Activated CD8-positive, alpha-beta memory T cell treated with anti-CD3 and anti-CD28 coated beads, Interleukin-2, amount 50 U/mL, for 24 hours (primary cell): ENCODE results near the gene NEK10.

Experiments used
- DNase-seq: peaks from one replicate; pipeline ENCODE4 v3.0.0-alpha.2; 2020; ENCODE audit errors: extremely low read depth

The NEK10 gene

GRCh38 chr3:27108322-27108721, 260.9 kb downstream of the NEK10 start:
- DNase-seq = no peak

GRCh38 chr3:27105904-27106303, 263.3 kb downstream of the NEK10 start:
- no peak for DNase-seq

DNA sequence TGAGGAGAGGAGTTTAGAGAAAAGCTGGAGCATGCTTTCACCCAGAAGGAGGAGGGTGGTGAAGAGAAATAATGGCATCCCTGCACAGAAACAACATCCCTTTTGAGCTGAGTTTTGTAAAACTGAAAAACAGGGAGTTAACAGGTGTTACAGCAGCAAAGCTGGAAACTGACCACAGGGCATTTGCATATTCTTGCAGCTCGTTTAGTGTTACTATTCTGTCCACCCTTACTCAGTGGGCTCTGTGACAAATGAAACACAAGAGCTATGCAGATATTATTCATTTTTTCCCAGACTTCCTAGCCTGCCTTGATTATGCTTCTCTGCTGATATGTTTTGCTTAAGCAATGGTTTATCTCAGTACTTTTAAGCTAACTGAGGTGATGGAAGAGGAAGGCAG, 272.0 kb downstream of the NEK10 start:
- no peak for DNase-seq

DNA sequence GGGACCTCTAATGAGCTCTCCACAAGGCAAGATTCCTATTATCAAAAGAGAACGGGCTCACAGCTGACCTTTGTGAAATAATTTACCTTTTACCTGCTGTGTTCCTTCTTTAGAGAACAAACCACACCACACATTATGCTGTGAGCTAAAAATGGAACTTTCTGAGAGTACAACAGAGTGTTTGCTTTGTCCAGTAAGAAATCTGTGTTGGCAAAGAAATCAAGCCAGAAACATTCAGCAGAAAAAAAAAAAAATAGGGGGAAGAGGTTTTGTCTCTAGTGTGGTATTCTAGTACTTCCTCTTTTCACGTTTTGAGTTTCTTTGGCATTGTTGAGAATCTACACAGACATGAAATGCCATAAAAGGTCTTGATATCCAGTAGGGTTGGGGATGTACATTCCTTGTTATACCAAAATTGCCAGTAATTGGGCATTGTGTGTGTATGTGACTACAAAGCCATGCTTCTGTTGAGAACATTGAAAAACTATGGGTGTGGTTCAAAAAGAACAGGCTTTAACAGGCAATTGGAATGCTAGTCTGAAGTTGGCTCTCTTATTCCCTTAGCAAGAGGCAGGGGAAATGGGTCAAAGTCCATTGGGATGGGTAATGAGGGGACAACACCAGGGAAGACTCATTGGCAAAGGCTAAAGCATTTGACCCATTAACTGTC, 273.5 kb downstream of the NEK10 start:
- no peak for DNase-seq

GRCh38 chr3:27094721-27095120, 274.5 kb downstream of the NEK10 start:
- no peak for DNase-seq

- no peak for DNase-seq
Measured at GRCh38 chr3:27093771-27094170, 275.4 kb downstream of the NEK10 start.

GRCh38 chr3:27090275-27091041, 278.7 kb downstream of the NEK10 start:
- DNase-seq = no peak

- DNase-seq = no peak
Measured at GRCh38 chr3:27089645-27090044, 279.5 kb downstream of the NEK10 start.

DNA sequence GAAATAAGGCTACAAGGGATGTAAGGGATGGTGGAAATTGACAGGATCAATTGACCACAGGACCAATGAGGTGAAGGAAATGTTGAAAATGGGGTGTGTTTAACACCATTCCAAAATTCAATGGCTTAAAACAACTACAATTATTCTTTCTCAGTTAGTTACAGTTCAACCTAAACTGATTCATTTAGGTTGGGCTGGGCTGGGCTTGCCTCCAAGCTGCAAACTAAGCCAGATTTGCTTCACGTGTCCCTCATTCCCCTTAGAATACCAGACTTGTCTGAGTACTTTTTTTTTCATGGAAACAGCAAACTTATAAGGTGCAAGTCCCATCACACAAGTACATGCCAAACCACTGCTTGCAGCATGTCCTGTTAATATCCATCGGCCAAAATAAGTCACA, 280.1 kb downstream of the NEK10 start:
- no peak for DNase-seq

DNA sequence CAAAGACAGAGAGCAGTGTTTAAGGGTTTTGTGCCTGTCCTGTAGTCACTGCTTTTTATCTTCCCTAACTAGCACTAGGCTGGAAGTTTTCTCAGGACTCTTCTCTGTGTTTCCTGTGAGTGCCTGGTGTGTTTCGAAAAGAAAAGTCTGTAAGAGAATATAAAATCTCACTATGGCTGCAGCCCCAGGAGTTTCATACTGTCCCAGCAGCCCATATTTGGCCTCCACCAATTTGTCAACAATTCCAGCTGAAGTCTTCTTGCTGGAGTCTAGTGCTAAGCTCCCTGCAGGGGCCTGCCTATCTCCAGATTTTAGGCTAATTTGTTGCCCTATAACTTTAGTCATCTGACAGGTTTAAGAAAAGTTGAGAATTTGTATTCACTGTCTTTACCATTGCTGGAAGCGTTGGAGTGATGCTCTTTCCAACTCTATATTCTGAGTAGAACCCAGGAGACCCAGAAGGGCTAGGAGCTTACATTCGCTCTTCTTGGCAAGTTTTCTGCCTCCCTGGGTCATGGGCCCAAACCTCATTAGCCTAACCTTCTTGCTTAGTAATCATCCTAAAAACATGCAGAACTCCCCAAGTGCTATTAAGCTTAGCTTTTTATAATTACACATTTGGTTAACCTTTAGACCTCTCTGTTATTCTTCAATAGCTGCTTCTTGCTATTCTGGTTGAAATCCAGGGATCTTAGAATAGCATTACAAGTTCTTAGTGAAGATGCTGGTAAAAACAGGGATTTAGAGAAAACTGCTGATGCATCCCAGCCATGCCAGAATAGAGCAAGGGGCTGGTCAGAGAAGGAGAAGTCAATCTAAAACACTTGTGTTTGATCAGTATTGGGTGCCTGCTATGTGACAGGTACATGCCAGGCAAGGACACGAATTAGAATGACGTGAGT, 283.1 kb downstream of the NEK10 start:
- DNase-seq = no peak

- DNase-seq = no peak
Measured at GRCh38 chr3:27081992-27082607, 287.1 kb downstream of the NEK10 start.

GRCh38 chr3:27081566-27081965, 287.6 kb downstream of the NEK10 start:
- no peak for DNase-seq

- no peak for DNase-seq
Measured at GRCh38 chr3:27080258-27080525, 289.0 kb downstream of the NEK10 start.

- DNase-seq = no peak
Measured at GRCh38 chr3:27079427-27080257, 289.5 kb downstream of the NEK10 start.

DNA sequence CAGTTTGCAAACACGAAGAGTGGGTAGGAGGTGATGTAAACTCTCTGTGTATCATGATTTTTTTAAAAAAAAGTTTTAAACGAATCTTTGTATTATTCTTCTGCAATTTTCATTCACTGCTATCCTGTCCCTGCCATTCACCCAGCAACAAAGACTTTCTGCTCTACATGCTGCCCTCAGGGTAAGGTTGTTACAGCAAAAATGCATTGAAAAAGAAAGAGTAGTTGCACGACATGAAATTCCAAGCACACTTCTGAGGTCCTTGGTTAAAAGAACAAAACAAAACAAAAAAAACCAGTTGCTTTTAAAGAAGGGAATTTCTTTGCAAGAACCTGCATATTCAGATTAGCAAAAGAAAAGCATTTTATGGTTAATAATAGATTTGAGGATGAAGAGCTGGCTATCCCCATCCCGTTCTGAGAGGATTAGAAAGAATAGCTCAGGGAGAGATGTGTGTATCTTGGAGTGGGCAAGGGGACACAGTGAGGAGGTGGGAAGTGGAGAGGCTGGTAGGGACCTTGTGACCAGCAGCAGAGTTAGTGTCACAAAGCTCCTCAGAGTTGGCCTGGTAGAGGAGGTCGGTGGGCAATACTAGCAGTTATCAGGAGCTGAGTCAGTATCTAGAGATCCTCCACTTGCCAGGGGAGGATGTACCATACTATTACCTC, 290.8 kb downstream of the NEK10 start:
- no peak for DNase-seq

DNA sequence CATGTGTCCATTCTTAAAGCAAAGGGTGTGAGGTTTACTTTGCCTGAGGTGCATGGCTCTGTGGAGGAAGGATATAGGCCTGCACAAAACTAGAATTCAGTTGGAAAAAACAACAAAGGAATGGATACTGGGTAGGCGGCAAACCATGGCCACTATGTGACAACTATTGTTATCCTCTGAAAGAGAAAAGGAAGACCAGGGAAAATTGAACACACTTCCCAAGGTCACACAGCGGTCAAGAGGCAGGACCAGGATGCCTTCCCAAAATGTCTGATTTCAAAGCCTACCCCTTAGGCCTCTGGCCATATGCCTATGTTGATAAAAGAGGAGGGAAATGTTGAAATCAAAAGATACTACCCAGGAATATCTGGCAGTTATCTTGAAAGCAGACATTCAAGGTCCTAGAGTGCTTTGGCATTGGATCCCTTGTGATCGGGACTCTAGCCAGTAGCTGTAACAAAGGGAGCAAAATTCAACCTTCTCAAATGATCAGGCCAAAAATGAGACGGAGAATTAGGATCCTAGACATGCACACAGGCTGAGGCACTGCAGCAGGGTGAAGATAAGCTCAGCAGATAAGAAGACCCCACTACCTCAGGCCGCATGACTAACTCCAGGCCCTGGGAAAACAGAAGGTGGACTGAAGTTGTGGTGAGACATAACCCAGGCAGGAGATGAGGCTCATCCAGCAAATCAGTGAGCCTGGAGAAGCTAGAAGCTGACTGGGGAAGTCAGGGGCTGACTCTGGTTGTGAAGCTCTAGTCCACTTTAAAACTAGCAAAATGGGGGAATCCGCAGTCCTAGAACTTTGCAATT, 292.2 kb downstream of the NEK10 start:
- DNase-seq = no peak

GRCh38 chr3:27074914-27075313, 294.3 kb downstream of the NEK10 start:
- no peak for DNase-seq

DNA sequence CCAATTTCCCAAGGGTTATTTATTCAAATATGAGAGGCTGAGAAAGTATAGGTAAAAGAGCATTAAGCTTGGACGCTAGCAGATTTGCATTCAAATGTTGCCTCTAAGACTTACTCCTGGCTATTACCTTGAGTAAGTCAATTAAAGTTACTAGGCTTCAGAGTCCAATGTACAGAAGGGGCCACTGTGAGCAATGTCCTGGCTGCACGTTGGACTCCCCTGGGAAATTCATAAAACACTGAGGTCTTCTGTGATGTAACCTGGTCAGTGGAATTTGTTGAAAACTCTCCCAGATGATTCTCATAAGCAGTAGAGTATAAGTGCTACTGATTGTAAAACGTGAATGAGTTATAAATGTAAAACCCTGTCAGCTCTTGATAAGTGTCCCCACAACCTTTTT, 295.3 kb downstream of the NEK10 start:
- no peak for DNase-seq

GRCh38 chr3:27072810-27073651, 296.2 kb downstream of the NEK10 start:
- DNase-seq = no peak
